HG03064 (cell line): ENCODE data around the gene TTC21A.

Source experiments
- ATAC-seq: cut with Tn5 transposase; IDR thresholded peaks from one replicate; pipeline ENCODE4 v1.9.1; 2021; ENCODE audit warnings: low read depth; ENCODE audit not compliant: unreplicated experiment

TTC21A gene

DNA sequence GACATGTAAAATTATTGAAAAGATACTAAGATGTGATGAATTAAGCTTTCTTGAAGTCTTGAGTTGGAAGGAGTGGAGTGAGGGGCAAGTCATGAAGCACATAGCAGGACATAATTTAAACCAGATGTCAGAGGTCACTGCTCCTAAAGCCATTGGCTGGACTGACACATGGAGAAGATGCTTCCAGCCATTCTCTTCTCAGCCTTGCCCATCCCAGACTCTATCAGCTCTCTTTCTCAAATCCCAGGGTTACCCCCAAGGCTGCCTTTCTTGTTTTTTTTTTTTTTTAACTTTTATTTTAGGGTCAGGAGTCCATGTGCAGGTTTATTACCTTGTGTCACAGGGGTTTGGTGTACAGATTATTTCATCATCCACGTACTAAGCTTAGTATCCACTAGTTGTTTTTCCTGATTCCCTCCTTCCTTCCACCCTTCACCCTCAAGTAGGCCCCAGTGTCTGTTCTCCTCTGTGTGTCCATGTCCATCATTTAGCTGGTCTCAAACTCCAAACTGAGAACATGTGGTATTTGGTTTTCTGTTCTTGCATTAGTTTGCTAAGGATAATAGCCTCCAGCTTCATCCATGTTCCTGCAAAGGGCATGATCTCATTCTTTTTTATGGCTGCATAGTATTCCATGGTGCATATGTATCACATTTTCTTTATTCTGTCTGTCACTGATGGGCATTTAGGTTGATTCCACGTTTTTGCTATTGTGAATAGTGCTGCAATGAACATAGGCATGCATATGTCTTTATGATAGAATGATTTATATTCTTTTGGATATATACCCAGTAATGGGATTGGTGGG lies 66.0 kb downstream of the TTC21A start:
- no peak for ATAC-seq

DNA sequence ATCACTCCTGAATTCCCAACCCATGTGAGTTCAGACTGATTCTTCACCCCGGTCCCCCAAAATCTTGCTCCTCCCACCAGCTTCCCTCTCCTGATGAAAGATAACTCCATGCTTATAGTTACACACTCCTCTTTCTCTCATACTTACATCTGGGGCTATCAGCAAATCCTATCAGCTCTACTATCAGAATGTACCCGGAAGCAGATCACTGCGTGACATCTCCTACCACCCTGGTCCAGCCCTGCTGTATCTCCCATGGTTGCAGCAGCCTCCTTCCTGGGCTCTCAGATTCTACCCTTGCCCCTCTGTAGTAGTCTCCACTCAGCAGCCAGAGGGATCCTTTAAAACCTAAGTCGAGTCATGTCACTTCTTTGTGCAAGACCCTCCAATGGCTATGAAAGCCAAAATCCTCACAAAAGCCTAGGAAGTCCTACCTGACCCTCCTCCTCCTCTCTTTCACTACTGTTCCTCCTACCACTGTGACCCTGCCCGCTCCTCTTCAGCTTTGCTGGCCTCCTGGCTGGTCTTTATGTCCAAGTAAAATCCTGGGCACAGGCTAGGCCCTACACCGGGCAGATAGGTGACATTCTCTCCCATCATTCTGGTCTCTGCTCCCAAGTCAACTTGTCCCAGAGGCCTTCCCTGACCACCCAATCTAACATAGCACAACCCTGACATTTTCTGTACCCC lies 68.7 kb downstream of the TTC21A start:
- no peak for ATAC-seq

DNA sequence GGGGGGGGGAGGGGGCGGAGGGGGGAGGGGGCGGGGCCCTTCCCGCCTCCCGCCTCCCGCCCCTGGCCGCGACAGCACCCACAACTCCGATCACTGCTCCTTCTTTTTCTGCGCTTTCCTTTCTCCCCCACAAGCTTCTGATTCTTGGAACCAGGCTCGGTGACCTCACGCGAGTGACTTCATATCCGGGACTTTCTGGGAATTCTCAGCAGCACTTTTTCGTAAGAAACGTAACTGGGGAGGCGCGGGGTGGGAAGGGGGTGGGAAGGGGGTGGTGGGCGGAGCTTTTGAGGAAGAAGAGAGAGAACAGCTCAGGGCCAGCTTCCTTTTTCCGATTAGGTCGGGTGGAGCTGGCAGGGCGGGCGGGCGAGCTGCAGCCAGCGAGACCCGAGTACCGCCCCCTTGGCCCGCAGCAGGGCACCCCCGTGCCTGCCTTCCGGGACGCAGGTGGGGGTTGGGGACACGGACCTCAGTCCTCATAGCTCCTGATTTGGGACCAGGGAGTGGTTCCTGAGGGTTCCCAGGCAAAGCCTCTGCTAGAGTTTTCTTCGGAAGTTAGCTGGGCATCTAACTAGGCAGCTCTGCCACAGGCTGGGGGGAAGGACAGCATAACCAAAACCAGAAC lies 70.3 kb downstream of the TTC21A start:
- peak; percentile 49 for ATAC-seq

DNA sequence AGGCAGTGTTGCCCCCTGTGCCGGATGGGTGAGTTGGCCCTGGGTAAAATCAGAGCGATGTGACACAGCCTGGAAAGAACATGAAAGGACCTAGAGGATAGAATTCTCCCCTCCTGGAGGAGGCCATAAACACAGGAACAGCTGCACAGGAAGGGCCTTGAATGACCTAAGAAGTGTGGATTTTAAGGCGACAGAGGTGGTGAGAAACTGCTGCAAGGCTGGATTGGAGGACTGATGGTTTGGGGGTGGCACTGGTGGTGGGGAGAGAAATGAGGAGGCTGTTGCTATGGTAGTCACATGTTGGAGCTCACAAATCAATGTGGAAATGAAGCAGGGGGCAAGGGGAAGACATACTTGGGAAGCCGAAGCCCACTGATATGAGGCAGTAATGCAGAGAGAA lies 71.1 kb downstream of the TTC21A start:
- ATAC-seq = no peak

DNA sequence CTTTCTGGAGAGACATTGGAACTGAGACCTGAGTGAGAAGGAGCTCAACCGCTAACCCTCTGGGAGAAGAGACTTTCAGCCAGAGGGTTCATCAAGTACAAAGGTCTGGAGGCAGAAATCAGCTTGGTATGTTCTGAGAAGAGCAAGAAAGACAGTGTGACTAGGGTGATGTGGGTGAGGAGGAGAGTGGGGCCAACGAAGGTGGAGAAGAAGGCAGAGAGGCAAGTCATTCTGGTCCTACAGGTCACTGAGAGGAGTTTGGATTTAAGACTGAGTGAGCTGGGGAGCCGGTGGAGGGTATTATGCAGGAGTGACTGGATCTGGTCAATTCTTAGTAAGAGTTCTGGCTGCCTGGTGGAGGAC lies 72.7 kb downstream of the TTC21A start:
- no peak for ATAC-seq

DNA sequence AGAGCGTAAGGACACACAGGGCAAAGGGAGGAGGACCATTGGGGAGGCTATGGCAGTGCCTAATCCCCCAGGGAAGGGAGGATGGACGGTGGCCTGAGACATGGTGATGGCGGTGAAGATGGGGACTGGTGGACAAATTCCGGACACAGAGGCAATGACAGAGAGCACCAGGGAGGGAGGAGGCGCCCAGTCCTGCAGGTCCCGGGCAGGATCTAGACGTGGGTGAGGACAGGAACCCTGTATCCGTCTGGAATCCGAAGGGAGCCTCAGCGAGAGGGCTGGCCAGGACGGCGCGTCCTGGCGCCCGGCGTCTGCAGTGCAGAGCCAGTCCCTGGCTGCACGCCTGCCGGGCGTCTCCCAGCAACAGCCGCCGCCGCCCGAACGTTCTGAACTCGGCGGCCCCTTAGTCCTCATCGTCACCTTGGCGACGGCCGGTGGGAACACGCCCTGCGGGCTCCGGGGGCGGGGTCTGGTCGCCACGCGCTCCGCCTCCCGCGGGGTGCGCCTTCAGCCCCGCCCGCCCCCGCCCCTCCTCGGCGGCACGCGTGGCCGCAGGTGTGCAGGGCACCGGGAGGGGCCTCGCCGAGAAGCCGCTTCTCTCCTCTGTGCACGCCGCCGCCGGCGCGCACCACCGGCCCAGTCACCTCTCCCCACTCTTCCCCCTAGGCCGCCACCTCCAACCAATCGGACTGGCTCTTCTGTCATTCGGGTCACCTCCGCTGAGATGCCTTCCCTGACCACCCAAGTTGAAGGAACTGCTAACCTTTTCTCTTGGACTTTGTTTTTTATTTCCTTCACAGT lies 73.3 kb downstream of the TTC21A start:
- peak; percentile 73 for ATAC-seq

DNA sequence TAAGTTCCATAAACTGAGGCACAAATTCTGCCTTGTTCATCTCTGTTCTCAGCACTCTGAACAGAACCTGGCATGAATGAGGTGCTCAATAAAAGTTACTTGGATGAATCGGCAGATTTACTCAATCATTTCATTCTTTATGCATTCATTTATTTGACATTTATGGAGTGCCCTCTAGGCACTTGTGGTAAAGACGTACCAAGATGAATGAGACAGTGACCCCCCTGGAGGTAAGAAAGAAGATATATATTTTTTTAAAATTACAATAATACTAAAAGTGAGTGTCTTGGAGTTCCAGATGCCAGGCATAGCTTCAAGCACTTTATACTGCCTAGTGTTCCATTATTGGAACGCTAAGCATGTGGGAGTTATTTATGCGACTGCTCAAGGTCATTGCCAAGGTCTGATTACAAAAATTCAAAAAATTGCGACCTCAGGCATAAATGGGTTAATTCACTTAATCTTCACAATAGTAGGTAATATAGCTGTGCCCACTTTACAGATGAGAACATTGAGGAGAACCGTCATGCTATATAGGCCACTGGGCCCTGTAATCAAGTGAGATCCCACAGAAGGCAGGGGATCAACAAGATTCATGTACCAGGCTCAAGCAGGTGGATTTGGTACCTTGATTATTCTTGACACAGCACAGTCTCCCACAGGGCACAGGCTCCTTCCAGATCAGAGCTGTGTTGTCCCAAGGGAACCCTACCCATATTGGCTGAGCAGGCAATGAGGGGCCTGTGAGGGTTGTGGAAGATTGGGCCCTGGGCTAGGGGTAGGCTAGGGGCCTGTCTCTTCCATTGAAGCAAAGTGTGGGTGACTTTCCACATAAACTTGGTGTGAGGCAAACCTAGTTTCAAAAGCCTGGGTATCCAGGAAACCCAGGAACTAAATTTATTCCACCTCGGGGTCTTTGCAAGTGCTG lies 74.2 kb downstream of the TTC21A start:
- no peak for ATAC-seq

DNA sequence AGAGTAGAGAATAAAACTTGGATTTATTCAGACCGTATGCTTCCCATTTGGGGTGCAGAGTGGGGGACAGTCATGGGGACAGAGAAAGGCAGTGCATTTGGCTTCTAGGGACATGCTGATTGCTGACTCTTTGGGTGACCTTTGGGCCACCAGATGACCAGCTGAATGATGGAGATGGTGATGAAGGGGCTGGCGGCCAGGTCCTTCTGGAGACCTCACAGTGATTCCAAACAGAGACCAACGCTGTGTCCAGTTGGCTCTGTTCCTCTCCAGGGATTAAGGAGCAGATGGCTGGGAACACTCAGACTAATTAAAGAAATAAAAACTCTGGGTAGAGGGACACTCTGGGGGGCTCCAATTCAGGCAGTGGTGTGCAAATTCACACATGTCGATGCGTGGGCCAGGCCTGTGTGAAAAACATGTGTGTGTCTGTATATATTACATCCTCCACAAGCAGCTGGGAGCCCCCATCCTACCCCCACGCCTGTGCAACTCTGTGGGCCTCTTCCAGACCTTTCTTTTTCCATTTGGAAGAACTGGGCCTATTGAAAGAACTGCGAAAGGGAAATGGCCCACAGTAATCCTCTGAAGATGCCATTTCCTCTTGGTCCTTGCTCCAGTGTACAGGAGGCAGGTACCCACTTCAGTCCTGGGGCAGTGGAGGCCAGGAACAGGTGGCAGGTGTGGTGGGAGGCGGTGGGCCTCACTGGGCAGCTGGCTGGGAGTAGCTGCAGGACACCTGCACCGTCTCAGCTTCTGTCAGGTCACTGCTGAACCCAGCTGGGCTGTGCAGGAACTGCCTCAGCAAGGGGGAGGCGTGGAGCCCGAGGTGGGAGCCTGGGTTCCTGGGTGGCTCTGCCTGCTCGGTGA lies 76.0 kb downstream of the TTC21A start:
- no peak for ATAC-seq

DNA sequence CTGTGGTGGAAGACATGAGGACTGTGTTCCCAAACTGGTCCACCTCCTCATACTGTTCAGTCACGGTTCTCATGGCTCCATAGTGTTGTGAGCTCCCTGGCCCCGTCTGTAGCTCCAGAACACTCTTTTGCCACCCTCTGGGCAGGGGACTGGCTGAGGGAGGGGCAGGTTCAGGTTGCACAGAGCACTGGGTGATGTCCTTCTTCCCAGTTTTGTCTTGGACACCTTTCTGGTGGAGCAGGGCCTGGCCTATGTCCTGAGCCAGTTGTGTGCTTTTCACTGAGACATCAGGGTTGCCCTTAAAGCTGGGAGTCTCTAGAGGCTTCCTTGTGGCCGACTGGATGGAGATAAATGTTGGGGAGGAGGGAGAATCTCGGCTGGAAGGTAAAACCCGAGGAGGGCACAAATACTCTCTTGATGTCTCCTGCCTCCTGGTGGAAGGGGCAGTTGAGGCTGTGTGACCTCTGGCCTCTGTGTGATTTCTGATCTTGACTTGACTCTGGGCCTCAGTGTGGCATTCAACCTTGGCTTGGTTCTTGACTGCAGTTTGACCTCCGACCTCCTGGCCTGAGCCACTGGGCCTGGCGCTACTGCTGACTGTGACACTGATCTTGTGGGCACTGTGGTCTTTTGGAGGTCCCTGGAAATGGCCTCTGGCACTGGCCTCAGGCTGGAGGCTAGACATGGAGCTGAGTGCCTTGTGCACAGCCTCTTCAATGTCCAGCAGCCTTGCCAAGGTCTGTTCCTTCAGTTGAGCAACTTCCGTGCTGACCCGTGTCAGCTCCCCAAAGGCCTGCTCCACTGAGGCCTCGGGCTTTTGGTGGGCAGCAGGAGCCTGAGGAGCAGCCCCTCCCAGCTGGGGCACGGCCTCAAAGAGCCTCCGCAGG lies 76.8 kb downstream of the TTC21A start:
- no peak for ATAC-seq

DNA sequence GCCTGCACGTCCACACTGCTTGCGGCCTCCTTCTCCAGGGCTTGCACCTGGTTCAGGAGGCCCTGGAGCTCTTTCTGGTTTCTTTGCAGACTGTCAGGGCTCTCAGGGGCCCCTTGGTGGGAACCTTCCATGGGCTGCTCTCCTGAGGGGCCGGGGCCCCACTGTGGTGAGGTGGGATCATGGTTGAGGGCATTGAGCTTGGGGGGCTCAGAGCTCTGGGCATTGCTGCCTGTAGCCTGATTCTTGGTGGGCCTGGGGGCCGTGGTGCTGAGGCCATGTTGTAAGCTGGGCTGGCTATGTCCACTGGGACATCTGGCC lies 77.4 kb downstream of the TTC21A start:
- ATAC-seq = no peak

DNA sequence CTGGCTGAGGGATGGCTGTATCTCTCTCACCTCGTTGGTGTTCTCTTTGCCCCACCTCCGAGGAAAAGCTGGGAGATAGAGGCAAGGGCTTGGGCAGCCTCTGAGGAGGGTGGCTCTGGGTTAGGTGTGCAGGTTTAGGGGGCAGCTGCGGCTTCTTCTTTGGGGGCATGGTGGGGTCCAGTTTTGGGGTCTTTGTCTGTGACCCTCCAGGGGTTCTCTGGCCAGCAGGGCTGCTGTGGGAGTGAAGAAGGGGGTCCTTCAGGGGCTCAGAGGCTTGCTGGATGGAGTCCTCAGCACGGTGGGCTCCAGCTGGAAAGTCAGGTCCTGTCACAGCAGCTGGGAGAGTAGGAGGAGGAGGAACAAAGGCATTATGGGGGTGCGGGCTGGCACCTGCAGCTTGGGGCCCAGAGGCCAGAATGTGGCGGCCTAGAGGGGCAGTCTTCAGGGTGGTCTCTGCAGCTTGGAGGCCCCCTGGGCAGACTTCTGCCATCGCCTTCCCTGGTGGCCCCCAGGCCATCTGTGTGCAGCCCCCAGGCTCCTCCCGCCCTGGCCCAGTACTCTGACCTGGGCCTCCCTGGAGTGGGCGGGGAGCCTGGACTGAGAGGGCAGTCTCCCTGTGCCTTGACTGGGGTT lies 78.0 kb downstream of the TTC21A start:
- no peak for ATAC-seq

DNA sequence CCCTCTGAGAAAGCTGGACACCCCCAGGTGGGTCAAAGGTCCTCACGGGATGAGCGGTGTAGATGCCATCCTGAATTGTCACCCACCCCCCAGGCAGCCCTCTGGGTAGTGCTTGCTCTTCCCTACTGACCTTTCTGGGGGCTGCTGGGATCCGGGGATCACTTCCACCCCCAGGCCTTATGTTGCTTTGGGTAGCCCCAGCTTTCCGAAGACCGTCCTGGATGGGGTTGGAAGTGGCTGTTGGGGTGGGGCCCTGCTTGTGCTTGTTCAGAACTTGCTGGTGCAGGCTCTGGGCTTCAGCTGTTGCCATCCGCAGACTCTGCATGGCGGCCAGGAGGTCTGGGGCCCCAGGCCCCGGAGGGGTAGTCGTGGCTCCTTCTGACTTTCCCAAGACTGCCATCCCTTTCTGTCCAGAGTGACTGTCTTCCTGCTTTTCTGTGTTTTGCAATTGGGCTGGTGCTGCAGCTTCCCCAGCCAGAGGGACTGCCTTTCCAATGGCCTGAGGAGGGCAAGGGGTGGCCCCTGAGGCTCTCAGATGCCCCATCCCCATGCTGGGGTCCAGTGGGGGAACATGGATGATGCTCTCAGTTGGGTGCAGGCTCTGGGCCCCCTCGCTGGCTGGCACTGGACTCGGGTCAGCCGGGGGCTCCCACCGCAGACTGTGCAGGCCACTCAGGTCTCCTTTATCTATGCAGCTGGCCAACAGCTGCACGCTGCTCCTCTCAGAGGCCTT lies 78.6 kb downstream of the TTC21A start:
- ATAC-seq = no peak

DNA sequence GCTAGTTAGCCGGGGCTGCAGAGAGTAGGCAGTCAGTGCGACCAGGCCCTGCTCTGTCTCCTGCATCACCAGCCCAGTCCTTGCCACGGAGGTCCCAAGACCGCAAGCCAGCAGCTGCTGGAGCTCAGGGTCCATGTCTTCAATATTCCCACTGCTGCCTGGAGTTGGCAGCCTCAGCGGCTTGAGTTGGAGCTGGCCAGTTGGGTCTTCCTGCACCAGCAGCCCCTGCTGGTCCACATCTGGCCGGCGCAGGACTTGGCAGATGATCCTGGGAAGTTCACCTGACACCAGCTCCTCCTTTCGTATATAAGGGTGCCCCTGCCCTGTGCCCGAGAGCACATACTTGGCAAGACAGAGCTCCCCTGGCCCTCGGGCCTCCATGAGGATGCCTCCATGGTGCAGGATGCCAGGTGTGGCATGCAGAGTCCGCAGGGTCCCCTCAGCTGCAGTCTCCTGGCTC lies 79.2 kb downstream of the TTC21A start:
- no peak for ATAC-seq

DNA sequence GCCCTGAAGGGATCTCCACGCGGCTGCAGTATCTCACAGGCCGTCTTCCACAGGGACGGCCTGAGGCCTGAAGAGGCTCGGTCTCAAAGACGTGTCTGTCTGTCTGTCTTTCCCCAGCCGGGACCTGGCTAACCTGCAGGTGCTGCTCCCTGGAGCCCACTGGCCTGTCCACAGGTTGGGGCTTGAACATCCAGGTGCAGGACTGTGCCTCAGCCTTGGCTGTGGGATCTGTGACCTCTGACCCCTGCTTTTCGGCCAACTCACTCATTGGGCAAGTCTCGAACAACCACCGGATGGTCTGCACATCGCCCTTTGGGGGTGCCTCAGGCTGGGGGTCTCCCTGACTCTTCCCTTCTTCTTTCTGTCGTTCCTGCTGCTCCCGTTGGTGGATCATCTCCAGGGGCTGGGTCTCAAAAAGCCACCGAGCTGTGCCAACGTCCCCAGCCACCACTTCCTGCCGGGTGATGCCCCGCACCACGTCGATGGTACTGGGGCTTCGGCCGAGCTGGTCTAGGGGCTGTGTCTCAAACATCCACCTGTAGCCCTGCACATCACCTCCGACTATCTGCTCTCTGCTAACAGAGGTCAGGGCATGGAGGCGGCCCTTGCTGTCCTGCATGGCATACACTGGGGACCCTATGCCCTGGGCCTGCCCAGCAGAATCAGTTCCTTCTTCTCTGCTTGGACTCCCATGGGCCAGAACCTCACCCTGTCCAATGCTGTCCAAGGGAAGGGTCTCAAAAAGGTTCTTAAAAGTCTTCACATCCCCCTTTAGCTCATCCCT lies 80.1 kb downstream of the TTC21A start:
- no peak for ATAC-seq
